ENCODE measurements around the gene TMEM185A. TPM values are rescaled to one million over a fixed set of nuclear protein-coding genes. Genes with fewer than 3 reads are reported as not detected.

TMEM185A gene
- total RNA-seq, 1 experiment from 2014 or later, result 23.6 TPM

- no peak for DNase-seq (ENCODE audit: low spot score)
- no peaks in the 10 kb centered on the region for H3K36me3 ChIP-seq (ENCODE audit: insufficient read depth, low read length, poor library complexity, severe bottlenecking)
- TF ChIP-seq EZH2 (IDR thresholded peaks at IDR 0.05; ENCODE audit: borderline replicate concordance, low read depth, low read length, poor library complexity, severe bottlenecking) (no peak), CTCF (conservative IDR thresholded peaks at IDR 0.05; ENCODE audit: low read depth, low read length) (no peak)
- ChIA-PET CTCF (no interaction called here), POLR2A (ENCODE audit: low non-redundant PET) (no interaction called here)
- no peak overlapping the region for H3K4me3 ChIP-seq (ENCODE audit: low read depth, low read length, poor library complexity, severe bottlenecking)
- intact Hi-C loops (cut with micrococcal nuclease; ENCODE audit: unreplicated experiment), result no loop called here
- no TSS peak for BruUV-seq (replicated peaks)
- no peaks in the 10 kb centered on the region for H3K4me1 ChIP-seq (ENCODE audit: insufficient read depth, low read length, poor library complexity, severe bottlenecking)
- H3K9me3 ChIP-seq (ENCODE audit: low read depth, low read length, poor library complexity, severe bottlenecking), result no peaks in the 10 kb centered on the region
- no peaks in the 10 kb centered on the region for H3K27me3 ChIP-seq (replicated peaks; ENCODE audit: insufficient read depth, low read depth, low read length, poor library complexity)
- no peak overlapping the region for H3K27ac ChIP-seq (ENCODE audit: low read depth, low read length, poor library complexity, severe bottlenecking)
Observed at GRCh38 chrX:149618871-149619270, 12.7 kb downstream of the TMEM185A start.

GRCh38 chrX:149611623-149612175 lies 19.9 kb downstream of the TMEM185A start:
- BruUV-seq (replicated peaks), result no TSS peak
- Histone ChIP-seq H3K9me3 (ENCODE audit: low read depth, low read length, poor library complexity, severe bottlenecking) (no peaks in the 10 kb centered on the region), H3K4me3 (ENCODE audit: low read depth, low read length, poor library complexity, severe bottlenecking) (no peak overlapping the region), H3K36me3 (ENCODE audit: insufficient read depth, low read length, poor library complexity, severe bottlenecking) (no peaks in the 10 kb centered on the region), H3K27ac (ENCODE audit: low read depth, low read length, poor library complexity, severe bottlenecking) (no peak overlapping the region), H3K4me1 (ENCODE audit: insufficient read depth, low read length, poor library complexity, severe bottlenecking) (no peaks in the 10 kb centered on the region), H3K27me3 (replicated peaks; ENCODE audit: insufficient read depth, low read depth, low read length, poor library complexity) (no peaks in the 10 kb centered on the region)
- ChIA-PET CTCF (no interaction called here), POLR2A (ENCODE audit: low non-redundant PET) (no interaction called here)
- no peak for TF ChIP-seq EZH2 (IDR thresholded peaks at IDR 0.05; ENCODE audit: borderline replicate concordance, low read depth, low read length, poor library complexity, severe bottlenecking)
- no peak for TF ChIP-seq CTCF (conservative IDR thresholded peaks at IDR 0.05; ENCODE audit: low read depth, low read length)
- no peak for DNase-seq (ENCODE audit: low spot score)
- intact Hi-C loops (cut with micrococcal nuclease; ENCODE audit: unreplicated experiment), result no loop called here

GRCh38 chrX:149610511-149610910 lies 21.1 kb downstream of the TMEM185A start:
- H3K4me3 ChIP-seq (ENCODE audit: low read depth, low read length, poor library complexity, severe bottlenecking), result no peak overlapping the region
- ChIA-PET POLR2A (ENCODE audit: low non-redundant PET) (interaction anchor here (0.6 kb wide), 1 partner anchor 26 kb away, joined by 3 read pairs; no protein-coding TSS in a partner anchor), CTCF (no interaction called here)
- no peaks in the 10 kb centered on the region for H3K9me3 ChIP-seq (ENCODE audit: low read depth, low read length, poor library complexity, severe bottlenecking)
- H3K27me3 ChIP-seq (replicated peaks; ENCODE audit: insufficient read depth, low read depth, low read length, poor library complexity), result no peaks in the 10 kb centered on the region
- no peak for DNase-seq (ENCODE audit: low spot score)
- H3K36me3 ChIP-seq (ENCODE audit: insufficient read depth, low read length, poor library complexity, severe bottlenecking), result no peaks in the 10 kb centered on the region
- TF ChIP-seq EZH2 (IDR thresholded peaks at IDR 0.05; ENCODE audit: borderline replicate concordance, low read depth, low read length, poor library complexity, severe bottlenecking) (no peak), CTCF (conservative IDR thresholded peaks at IDR 0.05; ENCODE audit: low read depth, low read length) (no peak)
- no peak overlapping the region for H3K27ac ChIP-seq (ENCODE audit: low read depth, low read length, poor library complexity, severe bottlenecking)
- intact Hi-C loops (cut with micrococcal nuclease; ENCODE audit: unreplicated experiment), result no loop called here
- BruUV-seq (replicated peaks), result no TSS peak
- H3K4me1 ChIP-seq (ENCODE audit: insufficient read depth, low read length, poor library complexity, severe bottlenecking), result no peaks in the 10 kb centered on the region
